Muscle layer of duodenum (tissue), 2 donors: ENCODE data around the gene NECAB3.
"Not testable (repeated sequence)": the region's sequence is repeated elsewhere in the genome, so short reads cannot be mapped to it uniquely, and the experiment has no call there.

Source experiments
- H3K27ac ChIP-seq: one replicate; pipeline ENCODE4 v1.7.0; 2013; ENCODE audit warnings: mild to moderate bottlenecking, low read length
- H3K27me3 ChIP-seq: one replicate; pipeline ENCODE4 v1.7.0; 2013; ENCODE audit warnings: low read depth, mild to moderate bottlenecking, control low read depth, low read length
- H3K36me3 ChIP-seq, 2 donors: one replicate each; pipeline ENCODE4 v1.7.0; 2013; ENCODE audit warnings: low read length in 2 of 2, control low read depth in 1 of 2, mild to moderate bottlenecking in 1 of 2; ENCODE audit not compliant: insufficient read depth in 2 of 2, control insufficient read depth in 1 of 2
- H3K4me1 ChIP-seq, 2 donors: one replicate each; pipeline ENCODE4 v1.7.0; 2013; ENCODE audit warnings: low read length in 2 of 2, mild to moderate bottlenecking in 2 of 2, control low read depth in 1 of 2, moderate library complexity in 1 of 2; ENCODE audit not compliant: insufficient read depth in 2 of 2, control insufficient read depth in 1 of 2
- H3K4me3 ChIP-seq, 2 donors: one replicate each; pipeline ENCODE4 v1.7.0; 2013; ENCODE audit warnings: low read length in 2 of 2, low read depth in 1 of 2, mild to moderate bottlenecking in 1 of 2
- H3K9me3 ChIP-seq, 2 donors: one replicate each; pipeline ENCODE4 v1.7.0; 2013; ENCODE audit warnings: low read length in 2 of 2, control low read depth in 1 of 2, mild to moderate bottlenecking in 1 of 2; ENCODE audit not compliant: control insufficient read depth in 1 of 2
- donor health status: healthy.

Gene NECAB3

GRCh38 chr20:33640287-33640686 is 33.9 kb downstream of the NECAB3 start:
- Histone ChIP-seq H3K4me3 (no peak overlapping the region), H3K4me1 (no peaks in the 10 kb centered on the region), H3K27ac (no peak overlapping the region), H3K27me3 (no peaks in the 10 kb centered on the region), H3K36me3 (peaks cover 40 to 71% of the 10 kb centered on the region in 2 donors), H3K9me3 (no peaks in the 10 kb centered on the region)

- Histone ChIP-seq H3K27me3 (no peaks in the 10 kb centered on the region), H3K4me3 (no peak overlapping the region), H3K4me1 (no peaks in the 10 kb centered on the region), H3K36me3 (peaks cover 26 to 52% of the 10 kb centered on the region in 2 donors), H3K9me3 (no peaks in the 10 kb centered on the region), H3K27ac (no peak overlapping the region)
These were observed 37.5 kb downstream of the NECAB3 start for GRCh38 chr20:33636776-33637175.

GRCh38 chr20:33635341-33635740 is 38.9 kb downstream of the NECAB3 start:
- peaks cover 30 to 51% of the 10 kb centered on the region in 2 donors for H3K36me3 ChIP-seq
- no peak overlapping the region for H3K27ac ChIP-seq
- no peaks in the 10 kb centered on the region for H3K4me1 ChIP-seq
- H3K9me3 ChIP-seq = no peaks in the 10 kb centered on the region
- H3K27me3 ChIP-seq = no peaks in the 10 kb centered on the region
- H3K4me3 ChIP-seq = no peak overlapping the region

GRCh38 chr20:33631910-33632309 is 42.3 kb downstream of the NECAB3 start:
- H3K27ac ChIP-seq, H3K4me1 ChIP-seq, H3K27me3 ChIP-seq, H3K4me3 ChIP-seq, H3K9me3 ChIP-seq: not testable (repeated sequence)
- peaks cover 27 to 61% of the 10 kb centered on the region in 2 donors for H3K36me3 ChIP-seq

GRCh38 chr20:33630507-33630906 is 43.7 kb downstream of the NECAB3 start:
- no peaks in the 10 kb centered on the region for H3K9me3 ChIP-seq
- H3K4me3 ChIP-seq = no peak overlapping the region
- H3K27ac ChIP-seq = no peak overlapping the region
- no peaks in the 10 kb centered on the region for H3K4me1 ChIP-seq
- H3K36me3 ChIP-seq = peaks cover 21 to 70% of the 10 kb centered on the region in 2 donors
- no peaks in the 10 kb centered on the region for H3K27me3 ChIP-seq

GRCh38 chr20:33629979-33630378 is 44.2 kb downstream of the NECAB3 start:
- peaks cover 24 to 75% of the 10 kb centered on the region in 2 donors for H3K36me3 ChIP-seq
- H3K27ac ChIP-seq = no peak overlapping the region

GRCh38 chr20:33629533-33629932 is 44.7 kb downstream of the NECAB3 start:
- Histone ChIP-seq H3K4me3 (no peak overlapping the region), H3K9me3 (no peaks in the 10 kb centered on the region), H3K27ac (no peak overlapping the region), H3K36me3 (peaks cover 28 to 79% of the 10 kb centered on the region in 2 donors), H3K4me1 (no peaks in the 10 kb centered on the region), H3K27me3 (no peaks in the 10 kb centered on the region)

More at GRCh38 chr20:33629979-33630378, 44.2 kb downstream of the NECAB3 start:
- no peak overlapping the region for H3K4me3 ChIP-seq
- no peaks in the 10 kb centered on the region for H3K4me1 ChIP-seq
- no peaks in the 10 kb centered on the region for H3K9me3 ChIP-seq
- no peaks in the 10 kb centered on the region for H3K27me3 ChIP-seq

GRCh38 chr20:33627577-33628216 is 46.5 kb downstream of the NECAB3 start:
- H3K27me3 ChIP-seq = no peaks in the 10 kb centered on the region
- H3K4me3 ChIP-seq = no peak overlapping the region
- no peak overlapping the region for H3K27ac ChIP-seq
- no peaks in the 10 kb centered on the region for H3K9me3 ChIP-seq
- peaks cover 31 to 88% of the 10 kb centered on the region in 2 donors for H3K36me3 ChIP-seq
- no peaks in the 10 kb centered on the region for H3K4me1 ChIP-seq

- Histone ChIP-seq H3K4me3 (no peak overlapping the region), H3K9me3 (no peaks in the 10 kb centered on the region), H3K27me3 (no peaks in the 10 kb centered on the region), H3K27ac (no peak overlapping the region), H3K36me3 (peaks cover 31 to 80% of the 10 kb centered on the region in 2 donors), H3K4me1 (no peaks in the 10 kb centered on the region)
These were observed 48.0 kb downstream of the NECAB3 start for GRCh38 chr20:33626190-33626589.

GRCh38 chr20:33624399-33624798 is 49.8 kb downstream of the NECAB3 start:
- H3K9me3 ChIP-seq = no peaks in the 10 kb centered on the region
- H3K27ac ChIP-seq = no peak overlapping the region
- H3K4me3 ChIP-seq = no peak overlapping the region
- peaks cover 17 to 62% of the 10 kb centered on the region in 2 donors for H3K36me3 ChIP-seq
- H3K27me3 ChIP-seq = no peaks in the 10 kb centered on the region
- no peaks in the 10 kb centered on the region for H3K4me1 ChIP-seq

GRCh38 chr20:33622705-33623365 is 51.4 kb downstream of the NECAB3 start:
- H3K27ac ChIP-seq = no peak overlapping the region
- no peaks in the 10 kb centered on the region for H3K27me3 ChIP-seq
- H3K4me3 ChIP-seq = no peak overlapping the region
- no peaks in the 10 kb centered on the region for H3K9me3 ChIP-seq
- peaks cover 10 to 47% of the 10 kb centered on the region in 2 donors for H3K36me3 ChIP-seq
- no peaks in the 10 kb centered on the region for H3K4me1 ChIP-seq
